BJ (cell line): ENCODE measurements around the gene RFXAP. TPM values are rescaled to one million over a fixed set of nuclear protein-coding genes. Genes with fewer than 3 reads are reported as not detected.

Experiments used
- CTCF ChIA-PET: fragments of 350-600 bp; formaldehyde crosslinking; extraction: SDS; loops from one replicate; lab custom pipeline; 2021; ENCODE audit warnings: antibody characterized with exemption, inconsistent platforms; lab: Yijun Ruan, JAX
- POLR2A ChIA-PET: fragments of 300-600 bp; sonication (Branson Sonifier 250); formaldehyde crosslinking; extraction: SDS; loops from one replicate; lab custom pipeline; 2021; ENCODE audit warnings: antibody characterized with exemption; lab: Charles Lee
- DNase-seq: peaks from one replicate; pipeline ENCODE4 v3.0.0-alpha.2; 2011; ENCODE audit warnings: low read depth
- H3K27me3 ChIP-seq: 2 replicates; pipeline ENCODE4 v1.6.0; 2011; ENCODE audit warnings: low read length; ENCODE audit not compliant: control insufficient read depth, insufficient read depth
- H3K36me3 ChIP-seq: 2 replicates; pipeline ENCODE4 v1.5.1; 2011; ENCODE audit warnings: low read length; ENCODE audit not compliant: control insufficient read depth, insufficient read depth
- H3K4me3 ChIP-seq: 2 replicates; pipeline ENCODE4 v1.5.1; 2011; ENCODE audit warnings: low read depth, mild to moderate bottlenecking, control low read depth, low read length
- polyA plus RNA-seq: library from polyadenylated mRNA; depleted of rRNA; stranded (reverse); fragments of >200 nt; gene quantifications from 2 replicates; pipeline ENCODE4 v1.2.3, GENCODE V29; 2011; rRNA removed
- TF ChIP-seq, protein P1 (sequence below): IDR thresholded peaks from 2 replicates; pipeline ENCODE4 v1.5.1; 2011; ENCODE audit warnings: low read depth, mild to moderate bottlenecking, control low read depth, inconsistent platforms, low read length, moderate library complexity; ENCODE audit not compliant: insufficient read depth

Gene RFXAP
- polyA plus RNA-seq, 1 experiment = 1.7 TPM

DNA sequence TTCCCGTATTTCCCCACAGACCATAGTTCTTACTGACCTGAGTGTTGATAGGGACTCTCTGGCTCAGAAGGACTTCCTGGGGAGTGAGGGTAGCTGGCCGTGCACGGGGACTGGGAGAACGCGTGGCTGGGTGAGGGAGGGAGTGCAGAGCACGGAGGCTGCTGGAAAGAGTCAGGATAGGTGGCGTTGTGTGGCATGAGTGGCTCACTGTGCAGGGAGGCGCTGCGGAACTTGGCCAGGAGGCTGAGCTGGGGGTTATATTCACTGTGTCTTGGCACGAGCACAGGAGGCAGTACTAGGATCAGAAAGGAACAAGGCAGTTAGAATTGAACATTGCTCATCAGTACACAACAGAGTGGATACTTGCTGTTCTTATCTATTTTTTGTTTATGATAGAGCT is 53.6 kb downstream of the RFXAP start:
- Histone ChIP-seq H3K36me3 (no peaks in the 10 kb centered on the region), H3K27me3 (no peaks in the 10 kb centered on the region), H3K4me3 (no peak overlapping the region)
- CTCF ChIA-PET = interaction anchor here (1.6 to 7.4 kb wide), 2 partner anchors 14 to 16 kb away, joined by 4 to 51 read pairs; no protein-coding TSS in a partner anchor
- no peak for DNase-seq
- POLR2A ChIA-PET = no interaction called here
- TF ChIP-seq, protein P1, sequence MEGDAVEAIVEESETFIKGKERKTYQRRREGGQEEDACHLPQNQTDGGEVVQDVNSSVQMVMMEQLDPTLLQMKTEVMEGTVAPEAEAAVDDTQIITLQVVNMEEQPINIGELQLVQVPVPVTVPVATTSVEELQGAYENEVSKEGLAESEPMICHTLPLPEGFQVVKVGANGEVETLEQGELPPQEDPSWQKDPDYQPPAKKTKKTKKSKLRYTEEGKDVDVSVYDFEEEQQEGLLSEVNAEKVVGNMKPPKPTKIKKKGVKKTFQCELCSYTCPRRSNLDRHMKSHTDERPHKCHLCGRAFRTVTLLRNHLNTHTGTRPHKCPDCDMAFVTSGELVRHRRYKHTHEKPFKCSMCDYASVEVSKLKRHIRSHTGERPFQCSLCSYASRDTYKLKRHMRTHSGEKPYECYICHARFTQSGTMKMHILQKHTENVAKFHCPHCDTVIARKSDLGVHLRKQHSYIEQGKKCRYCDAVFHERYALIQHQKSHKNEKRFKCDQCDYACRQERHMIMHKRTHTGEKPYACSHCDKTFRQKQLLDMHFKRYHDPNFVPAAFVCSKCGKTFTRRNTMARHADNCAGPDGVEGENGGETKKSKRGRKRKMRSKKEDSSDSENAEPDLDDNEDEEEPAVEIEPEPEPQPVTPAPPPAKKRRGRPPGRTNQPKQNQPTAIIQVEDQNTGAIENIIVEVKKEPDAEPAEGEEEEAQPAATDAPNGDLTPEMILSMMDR = no peak

DNA sequence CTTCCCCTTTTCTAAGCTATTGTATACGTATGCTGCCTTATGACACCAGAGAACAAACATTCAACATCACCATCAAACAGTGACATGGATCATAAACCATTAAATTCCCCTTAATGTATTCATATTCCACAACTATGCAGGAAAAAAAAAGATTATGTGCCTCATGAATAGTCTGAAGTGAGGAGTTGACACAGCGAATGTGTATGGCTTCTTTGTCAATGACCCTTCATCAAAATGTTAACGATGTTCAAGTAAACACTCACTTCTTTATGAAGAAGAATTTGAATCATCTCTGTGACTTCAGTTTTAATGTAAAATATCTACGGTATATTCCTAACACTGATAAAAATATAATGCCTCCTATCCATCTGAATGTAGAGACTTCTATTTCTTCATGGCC is 56.4 kb downstream of the RFXAP start:
- no peaks in the 10 kb centered on the region for H3K36me3 ChIP-seq
- ChIA-PET POLR2A (no interaction called here), CTCF (no interaction called here)
- TF ChIP-seq, protein P1 = no peak
- H3K27me3 ChIP-seq = no peaks in the 10 kb centered on the region
- DNase-seq = no peak
- no peak overlapping the region for H3K4me3 ChIP-seq

DNA sequence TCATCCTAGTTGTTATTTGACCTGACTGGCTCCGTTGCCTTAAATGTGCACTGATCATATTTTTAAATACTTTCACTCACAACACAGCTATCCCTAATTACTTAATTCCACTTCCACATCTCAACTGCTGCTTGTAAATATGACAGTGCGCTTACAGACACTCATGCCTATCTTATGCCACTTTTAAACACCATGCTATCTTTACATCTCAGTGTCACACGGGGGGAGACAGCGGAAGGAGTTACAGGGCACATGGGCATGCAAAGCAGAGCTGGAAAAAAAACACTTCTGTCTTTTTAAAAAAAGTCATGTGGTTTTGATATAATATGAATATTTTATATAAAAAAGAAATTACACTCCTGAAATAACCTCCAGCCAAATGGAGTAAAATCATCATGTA is 56.9 kb downstream of the RFXAP start:
- ChIA-PET POLR2A (no interaction called here), CTCF (no interaction called here)

More for the DNA sequence above, 56.9 kb downstream of the RFXAP start:
- no peak for DNase-seq
- TF ChIP-seq, protein P1 = no peak
- Histone ChIP-seq H3K4me3 (no peak overlapping the region), H3K27me3 (no peaks in the 10 kb centered on the region), H3K36me3 (no peaks in the 10 kb centered on the region)

Other genes starting within 250 kb of the RFXAP start
- not detected in 2 replicates for gene SERTM1, start 145.2 kb upstream of the RFXAP start, polyA plus RNA-seq
- gene SMAD9, start 101.0 kb downstream of the RFXAP start, polyA plus RNA-seq = 3.0 and 3.4 TPM in 2 replicates
- gene ALG5, start 180.1 kb downstream of the RFXAP start, polyA plus RNA-seq = 22.6 and 46.4 TPM in 2 replicates
- 18.9 and 39.4 TPM in 2 replicates for gene EXOSC8, start 181.6 kb downstream of the RFXAP start, polyA plus RNA-seq
- gene SUPT20H, start 240.5 kb downstream of the RFXAP start, polyA plus RNA-seq = 33.4 and 50.0 TPM in 2 replicates